K562 (cell line): ENCODE results near the gene DVL3. TPM values are rescaled to one million over a fixed set of nuclear protein-coding genes. Genes with fewer than 3 reads are reported as not detected.
A peak's percentile ranks its signal among the peaks of the same experiment; 100 is the strongest.

Experiments used
- ESRRB ChIP-seq: fragments of 250-450 bp; sonication (Bioruptor Pico); IDR thresholded peaks from 2 replicates; pipeline ENCODE4 v1.5.0; 2020; ENCODE audit warnings: mild to moderate bottlenecking, moderate library complexity, borderline replicate concordance
- FOXO4 ChIP-seq: fragments of 450-650 bp; formaldehyde crosslinking; IDR thresholded peaks from 2 replicates; pipeline ENCODE4 v1.4.0; 2020; ENCODE audit warnings: mild to moderate bottlenecking, moderate library complexity
- MEF2A ChIP-seq: IDR thresholded peaks from 2 replicates; pipeline ENCODE4 v1.6.1; 2011; ENCODE audit warnings: low read depth, mild to moderate bottlenecking, low read length, moderate library complexity; ENCODE audit not compliant: control insufficient read depth
- NCOA1 ChIP-seq: fragments of 450-650 bp; IDR thresholded peaks from 2 replicates; pipeline ENCODE4 v1.6.1; 2016; ENCODE audit warnings: low read depth
- SRSF9 ChIP-seq: fragments of 200-400 bp; formaldehyde crosslinking; IDR thresholded peaks from 2 replicates; pipeline ENCODE4 v1.6.1; 2017; ENCODE audit warnings: low read depth, low read length, borderline replicate concordance
- THAP7 ChIP-seq: fragments of 250-450 bp; sonication (Bioruptor Pico); IDR thresholded peaks from 2 replicates; pipeline ENCODE4 v1.5.0; 2021
- ZNF184 ChIP-seq: sonication (generic); formaldehyde crosslinking; IDR thresholded peaks from 2 replicates; pipeline ENCODE4 v1.5.0; 2020; ENCODE audit warnings: missing genetic modification reagents
- ZNF217 ChIP-seq: sonication (generic); formaldehyde crosslinking; IDR thresholded peaks from 2 replicates; pipeline ENCODE4 v1.8.0; 2022; ENCODE audit warnings: mild to moderate bottlenecking, missing genetic modification reagents
- ZNF253 ChIP-seq: fragments of 250-450 bp; sonication (Bioruptor Pico); conservative IDR thresholded peaks from 2 replicates; pipeline ENCODE4 v1.6.1; 2021; ENCODE audit warnings: mild to moderate bottlenecking
- ZNF318 ChIP-seq, 2 experiments: fragments of 450-650 bp; IDR thresholded peaks; 2 replicates each; pipeline ENCODE4 v1.6.1; 2016; ENCODE audit warnings: mild to moderate bottlenecking in 2 of 2, borderline replicate concordance in 1 of 2, low read depth in 1 of 2, moderate library complexity in 1 of 2
- ZNF584 ChIP-seq: fragments of 200-800 bp; sonication (Bioruptor generic); IDR thresholded peaks from 2 replicates; pipeline ENCODE4 v1.6.1; 2016; ENCODE audit warnings: low read depth, mild to moderate bottlenecking, missing genetic modification characterization, missing compliant biosample characterization
- ZNF740 ChIP-seq, 3 experiments: fragments of 200-800 bp in 1 of 3; sonication (Bioruptor generic) in 1 of 3; sonication (generic) in 1 of 3; formaldehyde crosslinking in 1 of 3; IDR thresholded peaks; 2 replicates each; pipeline versions ENCODE4 v1.6.1 to v1.8.0; 2016 to 2022; ENCODE audit warnings: mild to moderate bottlenecking in 2 of 3, missing compliant biosample characterization in 2 of 3, missing genetic modification characterization in 2 of 3, missing genetic modification reagents in 1 of 3
- polyA plus RNA-seq, 8 experiments: library from polyadenylated mRNA; depleted of rRNA in 4 of 8; stranded (reverse) in 5 of 8; unstranded in 3 of 8; fragments of >200 nt; fragmentation: Nextera tagmentation in 2 of 8; fragmentation: Illumina TruSeq in 1 of 8; extraction: Ambion mirVana in 2 of 8; extraction: Trizol in 1 of 8; gene quantifications; 2 replicates each; pipeline versions ENCODE4 v1.2.1 to v1.2.3, GENCODE V29; 2011 to 2014; ENCODE audit warnings: inconsistent platforms in 1 of 8, missing spikeins in 1 of 8
- total RNA-seq, 7 experiments: library from RNA; depleted of rRNA in 6 of 7; stranded (reverse); fragments of >200 nt in 6 of 7; fragmentation: Illumina TruSeq in 2 of 7; extraction: Trizol in 2 of 7; gene quantifications; 2 replicates each; pipeline versions ENCODE4 v1.2.1 to v1.2.3, GENCODE V29; 2011 to 2021; ENCODE audit warnings: low replicate concordance in 1 of 7

Gene DVL3
- total and polyA plus RNA-seq, 9 of the 15 experiments (the other 6 are each of a cell fraction or from before 2014, with no cell fraction given), result 3.1 to 57.9 (median 20.1) TPM

GRCh38 chr3:184174646-184175492, 19.7 kb downstream of the DVL3 start, which contains the start of gene AP2M1 (continued):
- no peak for TF ChIP-seq THAP7 (CRISPR knock-in tag)
- no peak for TF ChIP-seq ZNF217 (CRISPR knock-in tag)
- TF ChIP-seq ESRRB (CRISPR knock-in tag), result no peak
- TF ChIP-seq ZNF253 (CRISPR knock-in tag), result no peak
- TF ChIP-seq ZNF184 (CRISPR knock-in tag), result no peak
- TF ChIP-seq ZNF318 (IDR thresholded peaks at IDR 0.05; ENCODE audit: borderline replicate concordance in 1 of 2, low read depth in 1 of 2), result no peak
- TF ChIP-seq ZNF584 (CRISPR knock-in tag), result no peak
- TF ChIP-seq SRSF9, result no peak
- TF ChIP-seq MEF2A, result no peak
- peak; percentile 37; the same call in 1 of the 2 replicates for TF ChIP-seq ZNF740 (CRISPR knock-in tag; IDR thresholded peaks at IDR 0.05)
- no peak for TF ChIP-seq ZNF740 (tag; IDR thresholded peaks at IDR 0.05)
- no peak for TF ChIP-seq NCOA1
- no peak for TF ChIP-seq FOXO4 (CRISPR knock-in tag)
